ENCODE data around the gene RDH5.

- TF ChIP-seq CTCF (IDR thresholded peaks at IDR 0.05) (no peak), POLR2A (IDR thresholded peaks at IDR 0.05) (no peak), POLR2AphosphoS5 (IDR thresholded peaks at IDR 0.05) (no peak), EP300 (IDR thresholded peaks at IDR 0.05) (no peak)
Measured at GRCh38 chr12:55771736-55772135, 51.5 kb downstream of the RDH5 start.
